NCI-H345 treated with DMSO at 0.1 percent for 48 hours (cell line): ENCODE measurements around the gene GATA6.

ENCODE experiments used
- DNase-seq: peaks from one replicate; lab custom pipeline; 2025; ENCODE audit not compliant: unreplicated experiment; lab: John Stamatoyannopoulos, UW

Gene GATA6

GRCh38 chr18:22238036-22238435 lies 68.6 kb downstream of the GATA6 start:
- DNase-seq, result no peak

GRCh38 chr18:22238681-22239080 lies 69.3 kb downstream of the GATA6 start:
- no peak for DNase-seq

- no peak for DNase-seq
Measured at GRCh38 chr18:22241921-22242361, 72.6 kb downstream of the GATA6 start.

GRCh38 chr18:22243513-22243912 lies 74.1 kb downstream of the GATA6 start:
- no peak for DNase-seq

- no peak for DNase-seq
Measured at GRCh38 chr18:22250026-22250425, 80.6 kb downstream of the GATA6 start.

- no peak for DNase-seq
Measured at GRCh38 chr18:22250591-22250996, 81.2 kb downstream of the GATA6 start.
